Immature natural killer cell (primary cell): Measurements from ENCODE around the gene SIX6. TPM values are rescaled to one million over a fixed set of nuclear protein-coding genes. Genes with fewer than 3 reads are reported as not detected.
"Not testable (repeated sequence)": the region's sequence is repeated elsewhere in the genome, so short reads cannot be mapped to it uniquely, and the experiment has no call there.

ENCODE experiments used
- DNase-seq, 3 donors: peaks; one replicate each; pipeline ENCODE4 v3.0.0; 2022; ENCODE audit warnings: mixed read lengths in 1 of 3
- H3K27ac Mint-ChIP-seq, 6 donors: one replicate each; pipeline ENCODE4 v1.8.0; 2020; ENCODE audit warnings: mixed read lengths in 6 of 6, mild to moderate bottlenecking in 5 of 6, inconsistent platforms in 4 of 6, moderate library complexity in 3 of 6
- H3K27me3 Mint-ChIP-seq, 3 donors: one replicate each; pipeline ENCODE4 v1.8.0; 2020 to 2021; ENCODE audit warnings: low read depth in 3 of 3, mild to moderate bottlenecking in 3 of 3, mixed read lengths in 3 of 3, moderate library complexity in 3 of 3, inconsistent platforms in 1 of 3
- H3K36me3 Mint-ChIP-seq, 3 donors: one replicate each; pipeline ENCODE4 v1.8.0; 2020; ENCODE audit warnings: mixed read lengths in 3 of 3, inconsistent platforms in 2 of 3, mild to moderate bottlenecking in 2 of 3
- H3K4me1 Mint-ChIP-seq, 2 donors: one replicate each; pipeline ENCODE4 v1.8.0; 2020; ENCODE audit warnings: inconsistent platforms in 2 of 2, mild to moderate bottlenecking in 2 of 2, mixed read lengths in 2 of 2, moderate library complexity in 1 of 2
- H3K4me3 Mint-ChIP-seq, 5 donors: one replicate each; pipeline ENCODE4 v1.8.0; 2020; ENCODE audit warnings: mild to moderate bottlenecking in 5 of 5, mixed read lengths in 5 of 5, inconsistent platforms in 3 of 5, moderate library complexity in 3 of 5
- H3K9me3 Mint-ChIP-seq, 6 donors: one replicate each; pipeline ENCODE4 v1.8.0; 2020; ENCODE audit warnings: mild to moderate bottlenecking in 6 of 6, mixed read lengths in 6 of 6, inconsistent platforms in 4 of 6, moderate library complexity in 3 of 6
- polyA plus RNA-seq, 3 donors: library from polyadenylated mRNA; unstranded; fragments of 300-500 nt; fragmentation: Illumina TruSeq; gene quantifications; one replicate each; pipeline ENCODE4 v1.2.3, GENCODE V29; 2021

SIX6 gene
- not detected for polyA plus RNA-seq

- Mint-ChIP-seq H3K27ac (no peak within 1 kb of the TSS), H3K27me3 (peaks cover 23 to 42% (median 34%) of the 10 kb centered on the region in 3 donors), H3K4me3 (no peak within 1 kb of the TSS), H3K4me1 (peaks cover 0 to 9% of the 10 kb centered on the region in 2 donors), H3K36me3 (peaks cover 0 to 4% (median 0%) of the 10 kb centered on the region in 3 donors), H3K9me3 (peaks cover 0 to 25% (median 3%) of the 10 kb centered on the region in 6 donors)
- no peak for DNase-seq
Measured at GRCh38 chr14:60508707-60509437, at the start of gene SIX6. Gene SIX6, plus strand, starts transcription at chr14:60509146. Its CDS starts 253 bp downstream, at chr14:60509399.

- not testable (repeated sequence) for H3K27ac Mint-ChIP-seq, H3K4me1 Mint-ChIP-seq, H3K4me3 Mint-ChIP-seq, DNase-seq, H3K36me3 Mint-ChIP-seq
- Mint-ChIP-seq H3K27me3 (peaks cover 0 to 12% (median 1%) of the 10 kb centered on the region in 3 donors), H3K9me3 (peaks cover 1 to 30% (median 15%) of the 10 kb centered on the region in 6 donors)
Measured at GRCh38 chr14:60480248-60480647, 28.7 kb upstream of the SIX6 start.

- H3K4me3 Mint-ChIP-seq: no peak overlapping the region
- H3K9me3 Mint-ChIP-seq: peaks cover 1 to 26% (median 14%) of the 10 kb centered on the region in 6 donors
- peaks cover 3 to 16% (median 3%) of the 10 kb centered on the region in 3 donors for H3K27me3 Mint-ChIP-seq
- DNase-seq: no peak
- H3K36me3 Mint-ChIP-seq: no peaks in the 10 kb centered on the region
- H3K27ac Mint-ChIP-seq: no peak overlapping the region
- H3K4me1 Mint-ChIP-seq: peaks cover 0 to 2% of the 10 kb centered on the region in 2 donors
Measured at GRCh38 chr14:60482743-60483142, 26.2 kb upstream of the SIX6 start.

- Mint-ChIP-seq H3K4me1 (peaks cover 0 to 2% of the 10 kb centered on the region in 2 donors), H3K4me3 (peak overlapping the region in 1 of 5 donors; percentile 18), H3K27me3 (peaks cover 3 to 14% (median 3%) of the 10 kb centered on the region in 3 donors), H3K36me3 (no peaks in the 10 kb centered on the region), H3K27ac (no peak overlapping the region), H3K9me3 (peaks cover 1 to 18% (median 9%) of the 10 kb centered on the region in 6 donors)
- no peak for DNase-seq
Measured at GRCh38 chr14:60485057-60485597, 23.8 kb upstream of the SIX6 start.

- H3K4me3 Mint-ChIP-seq: peak within 1 kb of the TSS in 2 of 5 donors; percentile 18 to 34
- H3K36me3 Mint-ChIP-seq: no peaks in the 10 kb centered on the region
Measured at GRCh38 chr14:60485598-60486251, 23.2 kb upstream of the SIX6 start, which contains the start of gene C14orf39. Gene C14orf39, minus strand, starts transcription at chr14:60486063. Its CDS starts 985 bp downstream, at chr14:60485078.

GRCh38 chr14:60487211-60487610, 21.7 kb upstream of the SIX6 start:
- Mint-ChIP-seq H3K27me3 (peaks cover 3 to 11% (median 6%) of the 10 kb centered on the region in 3 donors), H3K4me3 (no peak overlapping the region), H3K36me3 (no peaks in the 10 kb centered on the region), H3K27ac (no peak overlapping the region), H3K4me1 (peaks cover 0 to 2% of the 10 kb centered on the region in 2 donors), H3K9me3 (peaks cover 0 to 5% (median 3%) of the 10 kb centered on the region in 6 donors)
- DNase-seq: no peak

More at GRCh38 chr14:60485598-60486251, 23.2 kb upstream of the SIX6 start, which contains the start of gene C14orf39:
- DNase-seq: peak in 1 of 3 donors; percentile 2
- Mint-ChIP-seq H3K27ac (no peak within 1 kb of the TSS), H3K9me3 (peaks cover 1 to 13% (median 6%) of the 10 kb centered on the region in 6 donors), H3K27me3 (peaks cover 3 to 12% (median 3%) of the 10 kb centered on the region in 3 donors), H3K4me1 (peaks cover 0 to 2% of the 10 kb centered on the region in 2 donors)

- no peak for DNase-seq
- Mint-ChIP-seq H3K27me3 (peaks cover 3 to 11% (median 6%) of the 10 kb centered on the region in 3 donors), H3K36me3 (no peaks in the 10 kb centered on the region), H3K27ac (no peak overlapping the region), H3K4me1 (peaks cover 0 to 2% of the 10 kb centered on the region in 2 donors), H3K4me3 (no peak overlapping the region), H3K9me3 (peaks cover 0 to 5% (median 2%) of the 10 kb centered on the region in 6 donors)
Measured at GRCh38 chr14:60488175-60488574, 20.8 kb upstream of the SIX6 start.

- H3K36me3 Mint-ChIP-seq: no peaks in the 10 kb centered on the region
- H3K4me3 Mint-ChIP-seq: no peak overlapping the region
- peaks cover 0 to 2% (median 0%) of the 10 kb centered on the region in 6 donors for H3K9me3 Mint-ChIP-seq
- H3K4me1 Mint-ChIP-seq: peaks cover 0 to 2% of the 10 kb centered on the region in 2 donors
- DNase-seq: no peak
- H3K27me3 Mint-ChIP-seq: peaks cover 3 to 6% (median 6%) of the 10 kb centered on the region in 3 donors
- no peak overlapping the region for H3K27ac Mint-ChIP-seq
Measured at GRCh38 chr14:60490270-60490669, 18.7 kb upstream of the SIX6 start.

- Mint-ChIP-seq H3K4me1 (no peaks in the 10 kb centered on the region), H3K27ac (no peak overlapping the region), H3K9me3 (peaks cover 0 to 10% (median 2%) of the 10 kb centered on the region in 6 donors), H3K36me3 (no peaks in the 10 kb centered on the region), H3K4me3 (no peak overlapping the region), H3K27me3 (peaks cover 0 to 9% (median 4%) of the 10 kb centered on the region in 3 donors)
- no peak for DNase-seq
Measured at GRCh38 chr14:60495946-60496345, 13.0 kb upstream of the SIX6 start.

GRCh38 chr14:60502541-60502940, 6.4 kb upstream of the SIX6 start:
- Mint-ChIP-seq H3K4me3 (no peak overlapping the region), H3K27me3 (peaks cover 14 to 23% (median 17%) of the 10 kb centered on the region in 3 donors), H3K36me3 (peaks cover 0 to 1% (median 0%) of the 10 kb centered on the region in 3 donors), H3K9me3 (peaks cover 0 to 17% (median 3%) of the 10 kb centered on the region in 6 donors), H3K27ac (no peak overlapping the region), H3K4me1 (no peaks in the 10 kb centered on the region)
- DNase-seq: no peak

GRCh38 chr14:60505448-60505847, 3.5 kb upstream of the SIX6 start:
- Mint-ChIP-seq H3K36me3 (peaks cover 0 to 4% (median 0%) of the 10 kb centered on the region in 3 donors), H3K27me3 (peaks cover 14 to 33% (median 28%) of the 10 kb centered on the region in 3 donors), H3K4me3 (no peak overlapping the region), H3K27ac (no peak overlapping the region), H3K9me3 (peaks cover 0 to 21% (median 3%) of the 10 kb centered on the region in 6 donors), H3K4me1 (no peaks in the 10 kb centered on the region)
- no peak for DNase-seq

- no peak for DNase-seq
- no peaks in the 10 kb centered on the region for H3K4me1 Mint-ChIP-seq
- H3K27ac Mint-ChIP-seq: no peak overlapping the region
- H3K9me3 Mint-ChIP-seq: peaks cover 0 to 21% (median 1%) of the 10 kb centered on the region in 6 donors
- no peak overlapping the region for H3K4me3 Mint-ChIP-seq
- H3K27me3 Mint-ChIP-seq: peaks cover 14 to 36% (median 28%) of the 10 kb centered on the region in 3 donors
- peaks cover 0 to 4% (median 0%) of the 10 kb centered on the region in 3 donors for H3K36me3 Mint-ChIP-seq
Measured at GRCh38 chr14:60506010-60506409, 2.9 kb upstream of the SIX6 start.

- Mint-ChIP-seq H3K9me3 (peaks cover 0 to 21% (median 1%) of the 10 kb centered on the region in 6 donors), H3K4me1 (peaks cover 0 to 5% of the 10 kb centered on the region in 2 donors), H3K27ac (no peak overlapping the region), H3K4me3 (no peak overlapping the region), H3K36me3 (peaks cover 0 to 4% (median 0%) of the 10 kb centered on the region in 3 donors), H3K27me3 (peaks cover 14 to 36% (median 31%) of the 10 kb centered on the region in 3 donors)
- DNase-seq: no peak
Measured at GRCh38 chr14:60506462-60506984, 2.4 kb upstream of the SIX6 start.
